GM12872 (cell line): ENCODE measurements around the gene NEK4.

Experiments
- CTCF ChIP-seq: IDR thresholded peaks from 3 replicates; pipeline ENCODE4 v1.5.1; 2011; ENCODE audit warnings: low read depth, mild to moderate bottlenecking, low read length, moderate library complexity; ENCODE audit not compliant: insufficient read depth

NEK4 gene

DNA sequence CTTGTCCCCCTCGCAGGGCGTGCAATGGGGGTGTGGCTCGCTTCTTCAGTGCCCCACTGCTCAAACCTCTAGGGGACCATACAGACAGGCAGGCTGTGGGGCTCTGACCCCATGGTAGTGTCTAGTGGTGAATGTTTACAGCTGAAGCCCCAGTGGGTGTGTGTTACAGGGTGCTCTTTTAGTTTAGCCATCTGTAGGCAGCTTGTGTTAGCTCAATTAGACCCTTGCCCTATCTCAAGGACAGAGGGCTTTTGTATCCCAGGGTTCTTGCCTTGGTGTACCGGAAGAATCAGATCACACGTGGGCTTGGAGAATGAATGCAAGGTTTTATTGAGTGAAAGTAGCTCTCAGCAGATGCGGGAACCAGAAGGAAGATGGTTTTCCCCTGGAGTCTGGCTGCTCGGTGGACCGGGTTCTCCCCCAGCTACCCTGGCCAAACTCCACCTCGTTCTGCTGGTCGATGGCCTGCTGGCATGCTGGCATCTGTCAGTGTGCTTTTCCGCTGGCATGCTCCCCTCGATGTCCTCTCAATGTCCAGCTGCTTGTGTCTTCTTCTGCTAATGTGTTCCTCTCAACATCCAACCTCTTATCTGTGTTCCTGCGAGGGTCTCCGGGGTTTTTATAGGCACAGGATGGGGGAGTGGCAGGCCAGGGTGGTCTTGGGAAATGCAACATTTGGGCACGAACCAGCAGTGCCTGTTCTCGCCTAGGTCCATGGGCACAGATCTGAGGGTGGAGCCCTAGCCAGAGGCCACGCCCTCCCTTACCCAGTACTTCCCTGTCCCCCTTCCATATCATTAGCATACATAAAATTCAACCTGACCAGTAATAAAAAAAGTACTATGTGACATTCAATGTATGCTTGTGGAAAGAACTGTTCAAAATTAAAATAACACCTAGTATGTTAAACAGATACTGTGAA, 58.2 kb downstream of the NEK4 start:
- TF ChIP-seq CTCF: no peak

DNA sequence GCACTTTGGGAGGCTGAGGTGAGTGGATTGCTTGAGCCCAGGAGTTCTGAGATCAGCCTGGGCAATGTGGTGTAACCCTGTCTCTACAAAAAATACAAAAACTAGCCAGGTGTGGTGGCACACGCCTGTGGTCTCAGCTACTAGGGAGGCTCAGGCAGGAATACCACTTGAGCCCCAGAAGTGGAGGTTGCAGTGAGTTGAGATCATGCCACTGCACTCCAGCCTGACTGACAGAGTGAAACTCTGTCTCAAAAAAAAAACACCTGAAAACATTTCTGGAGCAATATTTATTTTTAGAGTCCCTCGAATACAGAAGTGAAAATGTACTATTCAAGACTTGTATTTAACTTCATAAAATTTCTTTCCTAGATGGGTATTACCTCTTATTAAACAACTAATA, 60.2 kb downstream of the NEK4 start:
- TF ChIP-seq CTCF: no peak

DNA sequence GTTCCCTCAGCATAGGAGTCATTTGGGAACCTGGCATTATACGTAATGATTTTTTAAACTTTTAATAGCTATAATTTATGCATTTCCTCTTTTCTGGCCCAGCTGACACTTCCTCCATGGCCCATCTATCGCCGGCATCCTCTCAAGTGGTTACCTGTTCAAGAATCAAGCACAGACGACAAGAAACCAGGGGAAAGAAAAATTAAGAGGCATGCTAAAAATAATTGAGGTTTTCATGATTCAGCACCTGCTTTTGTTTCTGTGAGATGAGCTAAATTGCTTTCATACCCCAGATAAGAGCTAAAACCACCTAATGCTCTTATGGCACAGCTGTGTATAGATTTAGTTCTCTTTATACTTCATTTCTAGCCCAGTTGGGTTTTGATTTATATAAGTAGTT, 63.2 kb downstream of the NEK4 start:
- TF ChIP-seq CTCF: no peak

GRCh38 chr3:52705688-52706686, 64.8 kb downstream of the NEK4 start, which contains the start of the genes GLT8D1 and SPCS1:
TSS of gene GLT8D1 (minus strand) at chr3:52705791. CDS start at chr3:52700460, 5,331 bp downstream.
TSS of gene SPCS1 (plus strand) at chr3:52706106. CDS start at chr3:52706247, 141 bp downstream.
- no peak for TF ChIP-seq CTCF

DNA sequence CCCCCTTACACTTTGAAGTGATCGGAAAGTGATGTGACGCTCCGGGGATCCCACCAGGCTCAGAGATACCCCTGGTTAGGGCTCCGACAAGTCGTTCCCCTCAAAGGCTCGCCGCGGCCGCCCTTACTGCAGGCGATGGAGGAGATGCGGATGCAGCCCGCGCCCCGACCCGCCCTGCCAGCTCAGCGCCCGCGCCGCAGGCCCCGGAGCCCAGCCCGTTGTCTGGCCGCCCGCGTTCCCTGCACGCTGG, 65.4 kb downstream of the NEK4 start:
- no peak for TF ChIP-seq CTCF

GRCh38 chr3:52704611-52705437, 65.9 kb downstream of the NEK4 start:
- TF ChIP-seq CTCF: no peak

DNA sequence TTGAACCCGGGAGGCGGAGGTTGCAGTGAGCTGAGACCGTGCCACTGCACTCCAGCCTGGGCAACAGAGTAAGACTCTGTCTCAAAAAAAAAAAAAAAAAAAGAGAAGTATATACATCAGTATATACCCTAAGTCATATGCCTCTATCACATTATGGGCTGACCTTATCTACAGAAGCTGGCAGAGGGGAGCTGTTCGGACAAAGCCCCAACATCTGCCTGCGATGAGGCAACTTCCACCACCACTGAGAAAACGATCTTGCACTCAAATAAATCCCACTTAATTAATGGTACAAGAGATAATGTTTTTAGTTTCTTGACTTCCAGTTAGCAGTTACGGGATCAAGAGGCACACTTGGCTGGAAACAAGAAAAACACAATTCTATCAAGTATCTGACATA, 67.4 kb downstream of the NEK4 start:
- no peak for TF ChIP-seq CTCF
